ENCODE results near the gene GRIK3. TPM values are rescaled to one million over a fixed set of nuclear protein-coding genes. Genes with fewer than 3 reads are reported as not detected.
"Not testable (repeated sequence)": the region's sequence is repeated elsewhere in the genome, so short reads cannot be mapped to it uniquely, and the experiment has no call there.

GRIK3 gene
- total RNA-seq, 1 donor from 2014 or later: 2.3 TPM

- Mint-ChIP-seq H3K27ac (no peak overlapping the region), H3K4me1 (ENCODE audit: unreplicated experiment) (peaks cover 15% of the 10 kb centered on the region), H3K4me3 (no peak overlapping the region), H3K27me3 (peaks cover 80% of the 10 kb centered on the region), H3K9me3 (no peaks in the 10 kb centered on the region), H3K36me3 (no peaks in the 10 kb centered on the region)
- no peak for DNase-seq (ENCODE audit: extremely low spot score, unreplicated experiment)
- TF ChIP-seq, protein P1, sequence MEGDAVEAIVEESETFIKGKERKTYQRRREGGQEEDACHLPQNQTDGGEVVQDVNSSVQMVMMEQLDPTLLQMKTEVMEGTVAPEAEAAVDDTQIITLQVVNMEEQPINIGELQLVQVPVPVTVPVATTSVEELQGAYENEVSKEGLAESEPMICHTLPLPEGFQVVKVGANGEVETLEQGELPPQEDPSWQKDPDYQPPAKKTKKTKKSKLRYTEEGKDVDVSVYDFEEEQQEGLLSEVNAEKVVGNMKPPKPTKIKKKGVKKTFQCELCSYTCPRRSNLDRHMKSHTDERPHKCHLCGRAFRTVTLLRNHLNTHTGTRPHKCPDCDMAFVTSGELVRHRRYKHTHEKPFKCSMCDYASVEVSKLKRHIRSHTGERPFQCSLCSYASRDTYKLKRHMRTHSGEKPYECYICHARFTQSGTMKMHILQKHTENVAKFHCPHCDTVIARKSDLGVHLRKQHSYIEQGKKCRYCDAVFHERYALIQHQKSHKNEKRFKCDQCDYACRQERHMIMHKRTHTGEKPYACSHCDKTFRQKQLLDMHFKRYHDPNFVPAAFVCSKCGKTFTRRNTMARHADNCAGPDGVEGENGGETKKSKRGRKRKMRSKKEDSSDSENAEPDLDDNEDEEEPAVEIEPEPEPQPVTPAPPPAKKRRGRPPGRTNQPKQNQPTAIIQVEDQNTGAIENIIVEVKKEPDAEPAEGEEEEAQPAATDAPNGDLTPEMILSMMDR (conservative IDR thresholded peaks at IDR 0.05): no peak
These were observed 261.4 kb downstream of the GRIK3 start for GRCh38 chr1:36772647-36773495.

DNA sequence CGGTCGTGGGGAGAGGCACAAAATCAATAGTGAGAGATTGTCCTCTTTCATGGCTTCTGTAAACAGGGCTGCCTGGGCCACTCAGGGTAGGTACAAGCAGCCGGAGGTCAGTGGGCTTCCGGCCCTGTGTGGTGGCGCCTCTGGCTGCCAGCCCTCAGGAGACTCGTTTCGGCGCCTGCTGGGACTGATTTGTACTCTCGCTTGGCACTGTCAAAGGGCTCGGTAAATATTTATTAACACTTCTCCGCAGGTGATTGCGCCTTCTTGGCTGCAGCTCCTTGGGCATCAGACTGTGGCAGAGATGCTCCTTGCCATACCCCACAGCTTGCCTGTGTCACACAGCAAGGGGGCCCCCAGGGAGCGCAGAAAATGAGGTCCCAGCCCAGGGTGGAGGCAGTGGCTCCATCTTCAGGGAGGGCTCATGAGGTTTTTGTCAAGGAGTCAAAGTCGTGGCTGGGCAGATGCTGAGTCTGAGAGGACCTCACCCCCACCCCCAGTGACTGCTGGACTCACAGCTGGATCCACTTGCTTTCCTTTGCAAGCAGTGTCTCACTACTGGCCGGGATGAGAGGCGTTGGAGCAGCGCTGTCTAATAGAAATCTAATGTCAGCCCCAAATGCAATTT, 262.5 kb downstream of the GRIK3 start:
- TF ChIP-seq, protein P1 (conservative IDR thresholded peaks at IDR 0.05): no peak
- Mint-ChIP-seq H3K27me3 (peaks cover 75% of the 10 kb centered on the region), H3K4me1 (ENCODE audit: unreplicated experiment) (peaks cover 15% of the 10 kb centered on the region), H3K4me3 (no peak overlapping the region), H3K36me3 (no peaks in the 10 kb centered on the region), H3K27ac (no peak overlapping the region), H3K9me3 (no peaks in the 10 kb centered on the region)
- no peak for DNase-seq (ENCODE audit: extremely low spot score, unreplicated experiment)

DNA sequence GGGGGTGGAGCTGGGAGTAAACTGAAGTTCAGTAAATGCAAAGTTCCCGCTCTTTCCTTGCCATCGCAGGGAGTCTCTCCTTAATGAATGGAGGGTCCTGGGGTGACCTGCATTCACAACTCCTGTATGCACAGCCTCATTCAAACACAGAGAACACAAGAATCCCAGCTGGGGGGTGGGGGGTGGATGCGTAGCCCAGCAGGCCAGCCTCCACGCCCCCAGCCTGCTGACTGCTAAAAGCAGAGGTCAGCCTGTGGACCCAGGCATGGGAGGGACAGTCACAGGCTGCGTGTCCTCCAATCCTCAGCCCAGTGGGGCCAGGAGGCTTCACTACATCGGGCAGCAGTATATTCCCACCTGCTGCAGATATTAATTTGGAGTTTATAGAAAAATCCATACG, 263.1 kb downstream of the GRIK3 start:
- Mint-ChIP-seq H3K27ac (no peak overlapping the region), H3K9me3 (no peaks in the 10 kb centered on the region), H3K27me3 (peaks cover 73% of the 10 kb centered on the region), H3K36me3 (no peaks in the 10 kb centered on the region), H3K4me1 (ENCODE audit: unreplicated experiment) (peaks cover 15% of the 10 kb centered on the region), H3K4me3 (no peak overlapping the region)
- DNase-seq (ENCODE audit: extremely low spot score, unreplicated experiment): no peak
- TF ChIP-seq, protein P1 (conservative IDR thresholded peaks at IDR 0.05): no peak

- no peaks in the 10 kb centered on the region for H3K9me3 Mint-ChIP-seq
- DNase-seq (ENCODE audit: extremely low spot score, unreplicated experiment): no peak
- peaks cover 4% of the 10 kb centered on the region for H3K4me1 Mint-ChIP-seq (ENCODE audit: unreplicated experiment)
- peaks cover 73% of the 10 kb centered on the region for H3K27me3 Mint-ChIP-seq
- TF ChIP-seq, protein P1 (conservative IDR thresholded peaks at IDR 0.05): no peak
- H3K4me3 Mint-ChIP-seq: no peak overlapping the region
- H3K36me3 Mint-ChIP-seq: no peaks in the 10 kb centered on the region
- no peak overlapping the region for H3K27ac Mint-ChIP-seq
These were observed 264.2 kb downstream of the GRIK3 start for GRCh38 chr1:36769886-36770830.

DNA sequence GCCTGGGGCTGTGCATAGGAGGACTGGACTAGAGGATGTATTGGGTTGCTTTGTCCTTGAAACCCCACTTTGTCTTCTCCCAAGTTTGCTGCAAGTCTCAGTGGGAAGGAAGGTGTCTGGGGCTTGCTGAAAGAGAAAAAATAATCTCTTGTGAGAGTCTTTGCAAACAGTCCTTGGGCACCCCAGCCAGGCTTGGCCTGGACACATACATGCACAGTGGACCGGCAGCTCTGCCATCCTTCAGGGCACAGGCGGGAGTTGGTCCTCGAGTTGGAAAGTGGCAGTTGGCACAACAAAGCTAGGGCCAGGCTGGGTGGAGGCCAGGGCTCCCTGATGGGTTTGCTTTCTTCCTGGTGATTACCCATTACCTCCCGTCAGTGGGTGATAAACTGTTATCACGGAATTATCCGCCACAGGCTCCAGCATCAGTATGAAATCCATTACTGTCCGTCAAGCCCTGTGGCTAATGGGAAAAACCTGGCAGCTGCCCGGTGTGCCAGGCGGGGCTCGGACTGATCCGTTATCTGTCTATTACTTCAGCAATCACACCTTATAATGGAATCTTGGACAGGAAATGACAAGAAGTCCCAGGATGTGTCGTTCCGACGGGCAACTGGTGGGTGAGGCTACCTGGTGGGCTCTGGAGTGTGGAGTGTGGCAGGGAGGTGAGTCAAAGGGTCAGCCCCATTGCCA, 265.7 kb downstream of the GRIK3 start:
- Mint-ChIP-seq H3K4me3 (no peak overlapping the region), H3K36me3 (no peaks in the 10 kb centered on the region), H3K27me3 (peaks cover 61% of the 10 kb centered on the region), H3K27ac (no peak overlapping the region), H3K4me1 (ENCODE audit: unreplicated experiment) (peaks cover 4% of the 10 kb centered on the region), H3K9me3 (no peaks in the 10 kb centered on the region)
- TF ChIP-seq, protein P1 (conservative IDR thresholded peaks at IDR 0.05): no peak
- no peak for DNase-seq (ENCODE audit: extremely low spot score, unreplicated experiment)

DNA sequence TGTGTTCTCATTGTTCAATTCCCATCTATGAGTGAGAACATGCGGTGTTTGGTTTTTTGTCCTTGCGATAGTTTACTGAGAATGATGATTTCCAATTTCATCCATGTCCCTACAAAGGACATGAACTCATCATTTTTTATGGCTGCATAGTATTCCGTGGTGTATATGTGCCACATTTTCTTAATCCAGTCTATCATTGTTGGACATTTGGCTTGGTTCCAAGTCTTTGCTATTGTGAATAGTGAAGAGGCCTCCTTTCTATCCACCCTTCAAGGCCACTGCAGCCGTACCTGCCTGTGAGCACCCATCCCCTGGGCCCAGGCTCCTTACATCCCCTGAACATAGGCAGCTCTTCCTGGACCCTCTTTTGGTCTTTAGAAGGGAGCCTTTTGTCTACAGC, 266.9 kb downstream of the GRIK3 start:
- not testable (repeated sequence) for DNase-seq (ENCODE audit: extremely low spot score, unreplicated experiment); H3K36me3 Mint-ChIP-seq; H3K4me3 Mint-ChIP-seq; H3K27ac Mint-ChIP-seq; H3K4me1 Mint-ChIP-seq (ENCODE audit: unreplicated experiment); H3K9me3 Mint-ChIP-seq
- peaks cover 55% of the 10 kb centered on the region for H3K27me3 Mint-ChIP-seq

Measured in type B pancreatic cell (in vitro differentiated cells).